NCI-H146 treated with DMSO at 0.1 percent for 48 hours (cell line): ENCODE results near the gene CUEDC1.

Source experiments
- DNase-seq: peaks from one replicate; lab custom pipeline; 2025; ENCODE audit not compliant: unreplicated experiment; lab: John Stamatoyannopoulos, UW

The CUEDC1 gene

GRCh38 chr17:57880086-57880456 lies 75.1 kb downstream of the CUEDC1 start:
- no peak for DNase-seq

- no peak for DNase-seq
Measured at GRCh38 chr17:57879437-57880085, 75.7 kb downstream of the CUEDC1 start.

DNA sequence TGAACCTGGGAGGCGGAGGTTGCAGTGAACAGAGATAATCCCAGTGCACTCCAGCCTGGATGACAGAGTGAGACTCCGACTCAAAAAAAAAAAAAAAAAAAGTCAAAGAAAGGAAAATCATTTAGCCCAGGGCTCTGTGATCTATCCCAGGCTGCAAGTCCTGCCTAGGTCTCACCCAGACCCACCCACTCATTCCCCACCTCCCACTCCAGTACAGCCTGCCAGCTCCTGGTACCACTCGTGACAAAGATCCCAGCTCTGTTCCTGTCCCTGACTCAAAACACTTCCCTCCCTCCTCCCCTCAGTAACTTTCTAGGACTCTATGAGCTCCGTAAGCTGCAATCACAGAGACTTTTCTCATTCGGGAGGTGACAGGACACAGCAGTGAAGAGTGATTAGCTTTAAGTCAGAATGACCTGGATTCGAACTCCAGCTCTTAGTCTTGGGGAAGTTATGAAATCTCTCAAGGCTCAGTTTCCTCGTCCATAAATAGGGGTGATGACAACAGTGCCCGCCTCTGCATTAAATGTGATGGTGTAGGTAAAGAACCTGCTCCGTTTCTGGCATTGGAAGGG lies 77.3 kb downstream of the CUEDC1 start:
- DNase-seq: no peak

DNA sequence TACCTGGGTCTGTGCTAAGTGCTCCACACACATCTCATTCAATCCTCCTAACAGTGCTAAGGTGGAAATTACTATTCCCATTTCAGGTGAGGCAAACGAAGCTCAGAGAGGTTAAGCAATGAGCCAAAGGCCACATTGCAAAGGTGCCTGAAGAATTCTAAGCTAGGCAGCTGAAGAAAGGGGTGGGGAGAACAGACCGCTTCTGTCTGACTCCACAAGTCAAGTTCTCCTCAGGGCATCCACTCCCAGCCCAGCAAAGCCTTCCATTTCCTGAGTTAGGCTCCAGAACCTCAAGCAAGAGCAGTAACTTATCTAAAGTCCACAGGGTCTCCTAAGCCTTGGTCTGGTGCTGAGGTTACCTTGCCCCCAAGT lies 78.4 kb downstream of the CUEDC1 start:
- no peak for DNase-seq

GRCh38 chr17:57876023-57876865 lies 79.0 kb downstream of the CUEDC1 start:
- DNase-seq: no peak

DNA sequence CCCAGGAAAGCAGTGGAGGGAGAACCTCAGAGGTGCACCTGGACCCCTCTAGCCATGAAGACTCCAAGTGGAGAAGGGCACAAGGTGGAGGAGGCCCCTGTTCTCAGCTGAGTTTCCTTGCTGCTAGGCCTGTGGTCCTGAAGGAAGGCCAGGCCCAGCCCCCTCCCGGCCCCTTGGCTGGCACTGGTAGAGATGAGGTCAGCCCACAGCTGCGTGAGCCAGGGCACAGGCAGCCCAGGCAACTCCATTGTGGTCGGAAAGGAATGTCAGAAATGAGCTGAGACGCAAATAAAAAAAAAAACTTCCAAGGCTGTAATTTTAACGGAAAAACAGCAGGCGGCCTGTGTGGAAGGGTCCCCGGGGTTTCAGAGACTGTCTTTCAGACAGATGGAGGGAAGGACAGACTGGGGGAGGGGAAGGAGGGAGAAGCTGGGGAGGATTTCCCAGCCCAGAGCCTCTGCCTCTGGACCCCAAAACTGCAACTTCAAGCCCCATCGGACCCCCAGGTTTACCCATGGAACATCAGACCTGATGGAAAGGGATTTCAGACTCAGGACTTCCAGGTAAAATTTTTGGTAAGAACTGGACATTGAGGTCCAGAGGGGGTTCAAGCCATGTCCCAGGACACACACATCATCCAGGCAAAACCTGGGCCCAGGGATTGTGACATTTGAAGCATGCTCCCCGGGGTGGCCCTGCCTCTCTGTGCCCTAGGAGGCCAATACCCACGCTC lies 79.8 kb downstream of the CUEDC1 start:
- DNase-seq: no peak

- no peak for DNase-seq
Measured at GRCh38 chr17:57874434-57875289, 80.5 kb downstream of the CUEDC1 start.

DNA sequence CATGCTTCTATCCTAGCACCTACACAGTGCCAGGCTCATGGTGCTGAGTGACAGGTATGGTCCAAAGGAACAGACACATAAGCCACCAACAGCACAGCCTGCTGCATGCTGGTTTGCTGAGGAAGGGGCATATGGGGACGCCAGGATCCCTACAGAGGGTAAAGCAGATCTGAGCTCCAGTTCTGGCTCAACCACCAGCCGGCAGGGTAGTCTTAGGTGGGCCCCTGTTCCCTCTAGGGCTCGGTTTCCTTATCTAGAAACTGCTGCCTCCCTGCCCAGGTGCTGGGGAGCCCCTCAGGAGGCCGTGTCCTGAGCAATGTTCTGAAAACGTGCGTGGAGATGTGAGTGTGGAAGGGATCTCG lies 81.2 kb downstream of the CUEDC1 start:
- DNase-seq: no peak

DNA sequence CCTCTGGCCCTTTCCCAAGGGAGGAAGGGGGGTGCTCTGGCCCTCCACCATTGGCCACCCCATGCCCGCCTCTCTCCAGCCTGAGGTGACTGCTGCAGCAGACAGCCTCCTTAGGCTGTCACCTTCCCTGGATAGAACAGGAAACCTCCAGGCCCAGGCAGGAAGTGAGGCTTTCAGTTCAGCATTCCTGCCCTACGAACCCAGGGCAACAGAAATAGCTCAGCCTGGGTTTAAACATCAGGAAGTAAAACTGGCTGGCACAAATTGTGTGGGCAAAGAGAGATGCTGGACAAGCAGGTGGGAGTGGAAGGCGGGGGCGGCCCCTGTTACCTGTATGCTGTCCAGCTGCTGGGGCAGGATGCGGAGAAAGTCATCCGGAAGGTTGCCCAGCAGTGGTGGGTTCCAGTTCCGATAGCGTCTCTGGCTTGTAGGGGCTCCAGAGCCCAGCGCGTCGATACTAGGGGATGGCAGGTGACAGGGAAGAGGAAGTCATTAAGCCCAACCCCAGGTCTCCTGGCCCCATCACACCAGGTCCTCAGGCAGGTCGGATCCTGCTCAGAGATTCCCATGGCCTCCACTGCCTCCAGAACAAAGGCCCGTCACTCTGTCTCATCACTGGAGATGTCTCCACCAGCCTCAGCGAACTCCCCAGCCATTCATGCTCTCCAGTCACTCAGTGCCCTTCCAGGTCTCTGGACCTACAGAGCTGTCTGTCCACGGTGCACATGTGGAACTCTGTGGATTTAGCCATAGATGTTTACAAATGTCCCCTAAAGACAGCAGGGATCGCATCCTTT lies 81.8 kb downstream of the CUEDC1 start:
- DNase-seq: no peak

- DNase-seq: no peak
Measured at GRCh38 chr17:57872536-57872935, 82.7 kb downstream of the CUEDC1 start.

- DNase-seq: no peak
Measured at GRCh38 chr17:57871863-57872262, 83.3 kb downstream of the CUEDC1 start.

- DNase-seq: no peak
Measured at GRCh38 chr17:57871155-57871554, 84.1 kb downstream of the CUEDC1 start.

DNA sequence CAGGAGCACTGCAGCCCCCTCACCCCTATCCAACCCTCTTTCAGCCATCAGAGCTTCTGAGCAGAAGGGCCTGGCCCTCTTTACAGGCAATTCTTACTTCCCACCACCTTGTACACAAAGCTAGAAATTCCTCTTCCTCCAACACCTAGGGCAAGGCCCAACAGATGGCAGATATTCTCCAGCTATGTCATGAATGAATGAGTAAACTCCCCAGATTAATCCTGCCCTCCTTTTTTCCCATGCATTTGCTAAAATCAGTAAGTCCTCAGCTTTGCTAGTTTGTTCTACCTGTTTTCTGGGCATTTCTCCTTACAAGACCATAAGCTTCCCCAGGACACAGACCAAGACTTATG lies 85.0 kb downstream of the CUEDC1 start:
- no peak for DNase-seq

GRCh38 chr17:57869617-57870282 lies 85.5 kb downstream of the CUEDC1 start:
- DNase-seq: no peak

- DNase-seq: no peak
Measured at GRCh38 chr17:57868910-57869616, 86.1 kb downstream of the CUEDC1 start.

DNA sequence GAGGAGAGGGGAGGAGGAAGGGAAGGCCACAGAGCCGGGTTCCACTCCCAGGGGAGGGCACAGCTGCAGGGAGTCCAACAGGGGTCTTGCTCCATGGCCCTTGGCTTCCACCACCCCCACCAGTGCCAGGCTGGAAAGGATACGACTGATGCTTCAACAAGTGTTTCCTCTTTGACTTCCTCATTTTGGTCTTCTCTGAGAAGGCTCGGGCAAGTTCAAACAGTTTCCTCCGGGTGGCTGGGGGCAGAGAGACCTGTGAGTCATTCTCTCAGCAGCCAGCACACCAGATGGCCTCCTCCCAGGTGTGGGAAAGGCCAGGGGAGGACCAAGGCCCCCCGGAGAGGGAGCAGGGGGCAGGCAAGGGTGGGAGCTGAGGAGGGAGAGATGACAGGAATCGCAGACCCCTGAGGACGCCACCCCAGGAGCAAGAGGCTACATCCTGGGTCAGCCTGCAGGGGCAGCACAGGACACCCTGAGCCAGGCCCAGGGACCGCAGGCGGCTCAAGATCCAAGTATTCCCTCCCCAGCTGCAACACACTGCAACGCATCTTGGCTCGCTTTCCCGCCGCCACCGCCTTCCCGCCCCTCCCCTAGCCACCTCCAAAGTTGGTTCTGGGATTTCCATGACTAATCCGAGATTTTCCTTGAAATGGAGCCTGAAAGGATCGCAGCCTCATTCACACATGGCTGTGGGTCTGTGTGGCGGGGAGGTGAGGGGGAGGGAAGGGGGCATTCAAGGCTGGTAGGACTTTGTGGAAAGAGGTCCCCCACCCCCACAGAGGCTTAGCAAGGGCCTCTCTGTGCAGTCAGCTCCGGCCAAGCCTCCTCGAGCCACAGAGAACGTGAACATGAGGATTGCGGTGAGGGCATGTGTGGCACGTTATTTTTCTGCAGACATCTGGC lies 87.0 kb downstream of the CUEDC1 start:
- no peak for DNase-seq

DNA sequence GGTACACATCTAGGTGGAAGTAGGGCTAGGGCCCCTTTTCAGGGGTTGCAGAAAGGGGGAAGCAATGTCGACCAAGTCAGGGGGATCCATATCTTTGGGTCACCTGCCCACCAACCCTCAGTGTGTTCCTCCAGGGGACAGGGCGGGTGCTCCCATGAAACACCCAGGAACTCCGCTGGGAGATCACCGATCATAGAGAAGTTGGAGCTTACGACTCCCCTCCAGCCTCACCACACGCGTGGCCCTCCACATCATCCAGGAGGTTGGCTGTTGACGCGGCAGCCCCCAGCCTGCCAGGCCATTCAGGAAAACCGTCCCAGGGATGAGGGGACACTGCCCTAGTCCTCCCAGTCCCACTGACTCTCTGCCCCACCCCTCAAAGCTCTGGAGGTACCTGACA lies 88.1 kb downstream of the CUEDC1 start:
- no peak for DNase-seq

DNA sequence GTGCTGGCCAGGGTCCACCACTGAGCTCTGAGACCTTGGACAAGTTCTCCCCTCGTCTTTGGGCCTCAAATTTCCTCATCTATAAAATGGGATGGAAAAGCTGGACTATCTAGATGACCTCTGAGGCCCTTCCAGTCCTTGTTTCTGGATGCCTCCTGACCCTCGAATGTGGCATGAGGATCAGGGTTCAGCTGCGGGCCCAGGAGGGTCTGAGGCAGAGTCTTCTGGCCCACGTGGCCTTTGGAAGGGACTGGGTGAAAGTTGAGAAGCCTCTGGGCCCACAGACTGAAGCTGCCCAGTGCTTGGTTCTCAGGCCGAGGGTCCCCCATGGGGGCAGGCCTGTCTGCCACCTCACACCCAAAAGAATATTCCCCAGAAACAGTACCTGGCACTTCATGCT lies 88.5 kb downstream of the CUEDC1 start:
- no peak for DNase-seq
